Activated CD4-positive, alpha-beta T cell treated with anti-CD3 and anti-CD28 coated beads, Interleukin-2, Interleukin-6, amounts not matched to agents 100 ng/mL and 50 ng/mL, durations not matched to agents 16 hours and 8 hours (primary cell): ENCODE data around the gene IL21R.
"Not testable (repeated sequence)": the region's sequence is repeated elsewhere in the genome, so short reads cannot be mapped to it uniquely, and the experiment has no call there.

ENCODE experiments used
- DNase-seq: peaks from one replicate; pipeline ENCODE4 v3.0.0-alpha.2; 2020

IL21R gene

GRCh38 chr16:27428026-27428785 lies 26.2 kb downstream of the IL21R start:
- DNase-seq = no peak

GRCh38 chr16:27429330-27429871 lies 27.4 kb downstream of the IL21R start:
- DNase-seq = no peak

GRCh38 chr16:27429981-27430441 lies 28.0 kb downstream of the IL21R start:
- no peak for DNase-seq

GRCh38 chr16:27430512-27430911 lies 28.5 kb downstream of the IL21R start:
- no peak for DNase-seq

- peak; percentile 40 for DNase-seq
Measured at GRCh38 chr16:27430923-27431484, 29.0 kb downstream of the IL21R start.

- DNase-seq = peak; percentile 44
Measured at GRCh38 chr16:27431773-27432532, 30.0 kb downstream of the IL21R start.

GRCh38 chr16:27432558-27432957 lies 30.6 kb downstream of the IL21R start:
- DNase-seq = no peak

GRCh38 chr16:27433191-27433590 lies 31.2 kb downstream of the IL21R start:
- DNase-seq = not testable (repeated sequence)

GRCh38 chr16:27433636-27434035 lies 31.7 kb downstream of the IL21R start:
- no peak for DNase-seq

GRCh38 chr16:27434141-27435051 lies 32.4 kb downstream of the IL21R start:
- DNase-seq = no peak

- not testable (repeated sequence) for DNase-seq
Measured at GRCh38 chr16:27435146-27435545, 33.2 kb downstream of the IL21R start.

- no peak for DNase-seq
Measured at GRCh38 chr16:27436065-27436464, 34.1 kb downstream of the IL21R start.

- DNase-seq = no peak
Measured at GRCh38 chr16:27436921-27437650, 35.1 kb downstream of the IL21R start.

GRCh38 chr16:27437946-27438345 lies 36.0 kb downstream of the IL21R start:
- no peak for DNase-seq

GRCh38 chr16:27439271-27440018 lies 37.5 kb downstream of the IL21R start:
- no peak for DNase-seq

- no peak for DNase-seq
Measured at GRCh38 chr16:27441276-27441675, 39.3 kb downstream of the IL21R start.

- DNase-seq = no peak
Measured at GRCh38 chr16:27441998-27442397, 40.0 kb downstream of the IL21R start.

GRCh38 chr16:27444015-27444414 lies 42.0 kb downstream of the IL21R start:
- no peak for DNase-seq

GRCh38 chr16:27444470-27444869 lies 42.5 kb downstream of the IL21R start:
- DNase-seq = no peak

GRCh38 chr16:27445502-27446175 lies 43.7 kb downstream of the IL21R start:
- no peak for DNase-seq
